Thyroid gland (tissue), 4 donors: ENCODE results near the gene MOB2. TPM values are rescaled to one million over a fixed set of nuclear protein-coding genes. Genes with fewer than 3 reads are reported as not detected.
A peak's percentile ranks its signal among the peaks of the same experiment; 100 is the strongest.
"Not testable (repeated sequence)": the region's sequence is repeated elsewhere in the genome, so short reads cannot be mapped to it uniquely, and the experiment has no call there.

Experiments used
- DNase-seq, 2 donors: peaks; one replicate each; pipeline ENCODE4 v3.0.0-alpha.2; 2019
- H3K27ac ChIP-seq, 3 donors: fragments of 200-600 bp; sonication (generic); 1 replicate in 2 of 3; 2 replicates in 1 of 3; pipeline ENCODE4 v1.5.1; 2016 to 2019; ENCODE audit warnings: mild to moderate bottlenecking in 1 of 3, moderate library complexity in 1 of 3
- H3K27me3 ChIP-seq: fragments of 200-600 bp; sonication (generic); one replicate; pipeline ENCODE4 v1.5.1; 2019
- H3K36me3 ChIP-seq, 2 donors: fragments of 200-600 bp; sonication (generic); one replicate each; pipeline ENCODE4 v1.5.1; 2016 to 2019
- H3K4me1 ChIP-seq, 2 donors: fragments of 200-600 bp; sonication (generic); one replicate each; pipeline ENCODE4 v1.5.1; 2017 to 2019
- H3K4me3 ChIP-seq, 3 donors: fragments of 200-600 bp; sonication (generic); replicated peaks in 1 of 3; 1 replicate in 2 of 3; 2 replicates in 1 of 3; pipeline ENCODE4 v1.5.1; 2016; ENCODE audit warnings: mild to moderate bottlenecking in 1 of 3
- H3K9me3 ChIP-seq: fragments of 200-600 bp; sonication (generic); one replicate; pipeline ENCODE4 v1.5.1; 2017
- POLR2A ChIP-seq, 2 donors: fragments of 450-650 bp; IDR thresholded peaks; one replicate each; pipeline ENCODE4 v1.6.1; 2017; ENCODE audit warnings: antibody characterized with exemption in 2 of 2, mild to moderate bottlenecking in 2 of 2, moderate library complexity in 1 of 2
- WGBS, 2 donors: methylation state at CpG; one replicate each; pipeline ENCODE4 v1.1.5; 2017; 5-methylcytosine and 5-hydroxymethylcytosine counted together
- intact Hi-C: fragments of 100-400 bp; cut with DNase I; formaldehyde crosslinking; loops from one replicate; pipeline ENCODE4 v1.15.1; 2023
- total RNA-seq, 4 donors: library from RNA; depleted of rRNA; stranded (reverse); fragments of >200 nt; gene quantifications; one replicate each; pipeline ENCODE4 v1.2.3, GENCODE V29; 2016
- TF ChIP-seq, protein P1 (sequence below), 6 experiments: fragments of 200-600 bp in 3 of 6; fragments of 450-650 bp in 3 of 6; sonication (generic) in 3 of 6; IDR thresholded peaks; one replicate each; pipeline ENCODE4 v1.5.1; 2016 to 2019; ENCODE audit warnings: antibody characterized with exemption in 6 of 6, mild to moderate bottlenecking in 2 of 6, inconsistent platforms in 1 of 6, moderate library complexity in 1 of 6

MOB2 gene
- total RNA-seq, 4 donors from 2014 or later: 25.6 to 45.8 (median 30.1) TPM

GRCh38 chr11:1438967-1439330 lies 47.6 kb downstream of the MOB2 start:
- intact Hi-C loops: no loop called here
- no peak for DNase-seq

DNA sequence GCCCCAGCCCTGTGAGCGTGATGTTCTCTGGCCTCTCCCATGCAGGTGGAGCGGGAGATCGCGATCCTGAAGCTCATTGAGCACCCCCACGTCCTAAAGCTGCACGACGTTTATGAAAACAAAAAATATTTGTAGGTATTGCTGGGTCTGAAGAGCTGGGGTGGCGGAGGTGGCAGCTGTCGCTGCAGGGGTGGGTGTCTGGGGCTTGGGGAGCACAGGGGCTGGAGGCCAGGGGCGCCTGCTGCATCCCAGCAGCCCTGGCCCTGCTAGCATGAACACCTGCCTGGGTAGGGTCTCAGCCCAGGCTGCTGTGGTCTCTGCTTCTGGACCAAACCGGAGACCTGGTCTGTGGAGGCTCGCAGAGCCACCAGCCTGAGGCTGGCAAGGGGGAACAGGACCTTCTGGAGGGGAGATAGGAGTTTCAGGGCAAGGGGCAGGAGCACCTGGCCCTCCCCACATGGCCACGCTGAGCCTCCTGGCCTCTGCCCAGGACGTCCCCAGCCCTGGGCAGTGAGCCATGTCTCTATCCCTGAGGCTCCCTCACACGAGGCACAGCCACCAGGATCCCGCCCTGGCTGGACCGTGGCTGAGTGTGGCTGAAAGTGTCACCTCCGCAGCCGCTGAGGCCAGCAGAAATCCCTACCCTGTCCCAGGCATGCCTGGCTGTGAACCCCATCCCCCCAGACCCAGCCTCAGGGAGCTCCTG lies 48.2 kb downstream of the MOB2 start:
- peak in 1 of 2 donors; percentile 14 for DNase-seq
- H3K36me3 ChIP-seq: no peaks in the 10 kb centered on the region
- H3K9me3 ChIP-seq: no peaks in the 10 kb centered on the region
- H3K27ac ChIP-seq: no peak overlapping the region
- no peak overlapping the region for H3K4me3 ChIP-seq
- intact Hi-C loops: no loop called here
- peaks cover 0 to 19% of the 10 kb centered on the region in 2 donors for H3K4me1 ChIP-seq
- no peak for TF ChIP-seq POLR2A (IDR thresholded peaks at IDR 0.05)
- WGBS, 2 donors: 26 to 50% methylated on average over 13 to 17 of the region's 19 CpGs
- no peaks in the 10 kb centered on the region for H3K27me3 ChIP-seq

More at GRCh38 chr11:1438967-1439330, 47.6 kb downstream of the MOB2 start:
- no peaks in the 10 kb centered on the region for H3K27me3 ChIP-seq
- H3K36me3 ChIP-seq: no peaks in the 10 kb centered on the region
- no peaks in the 10 kb centered on the region for H3K9me3 ChIP-seq
- H3K27ac ChIP-seq: no peak overlapping the region
- WGBS, 2 donors: 76% methylated on average over 6 of the region's 11 CpGs; no CpG with 5 or more reads in 1 of the 2 donors
- peaks cover 0 to 19% of the 10 kb centered on the region in 2 donors for H3K4me1 ChIP-seq
- TF ChIP-seq, protein P1, sequence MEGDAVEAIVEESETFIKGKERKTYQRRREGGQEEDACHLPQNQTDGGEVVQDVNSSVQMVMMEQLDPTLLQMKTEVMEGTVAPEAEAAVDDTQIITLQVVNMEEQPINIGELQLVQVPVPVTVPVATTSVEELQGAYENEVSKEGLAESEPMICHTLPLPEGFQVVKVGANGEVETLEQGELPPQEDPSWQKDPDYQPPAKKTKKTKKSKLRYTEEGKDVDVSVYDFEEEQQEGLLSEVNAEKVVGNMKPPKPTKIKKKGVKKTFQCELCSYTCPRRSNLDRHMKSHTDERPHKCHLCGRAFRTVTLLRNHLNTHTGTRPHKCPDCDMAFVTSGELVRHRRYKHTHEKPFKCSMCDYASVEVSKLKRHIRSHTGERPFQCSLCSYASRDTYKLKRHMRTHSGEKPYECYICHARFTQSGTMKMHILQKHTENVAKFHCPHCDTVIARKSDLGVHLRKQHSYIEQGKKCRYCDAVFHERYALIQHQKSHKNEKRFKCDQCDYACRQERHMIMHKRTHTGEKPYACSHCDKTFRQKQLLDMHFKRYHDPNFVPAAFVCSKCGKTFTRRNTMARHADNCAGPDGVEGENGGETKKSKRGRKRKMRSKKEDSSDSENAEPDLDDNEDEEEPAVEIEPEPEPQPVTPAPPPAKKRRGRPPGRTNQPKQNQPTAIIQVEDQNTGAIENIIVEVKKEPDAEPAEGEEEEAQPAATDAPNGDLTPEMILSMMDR (IDR thresholded peaks at IDR 0.05): no peak
- TF ChIP-seq POLR2A (IDR thresholded peaks at IDR 0.05): no peak
- H3K4me3 ChIP-seq: no peak overlapping the region

DNA sequence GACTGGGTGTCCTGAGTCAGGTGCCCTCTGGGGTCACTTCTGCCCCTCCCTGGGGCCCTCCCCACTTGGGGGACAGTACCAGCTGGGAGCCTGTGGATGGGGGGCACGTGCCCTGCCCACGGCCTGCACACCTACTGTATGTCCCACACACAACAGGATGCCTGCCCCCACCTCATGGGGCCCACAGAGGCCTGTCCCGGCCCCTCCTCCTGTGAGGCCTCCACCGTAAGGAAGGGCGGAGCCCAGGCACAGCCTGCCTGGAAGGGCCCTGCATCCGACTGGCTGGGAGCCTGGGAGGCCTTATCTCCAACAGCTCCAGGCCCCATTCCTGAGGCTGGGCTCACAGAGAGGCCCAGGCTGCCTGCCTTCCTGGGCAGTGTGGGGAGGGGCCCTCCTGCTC lies 49.1 kb downstream of the MOB2 start:
- Histone ChIP-seq H3K27ac (no peak overlapping the region), H3K36me3 (no peaks in the 10 kb centered on the region), H3K27me3 (no peaks in the 10 kb centered on the region), H3K9me3 (no peaks in the 10 kb centered on the region), H3K4me3 (no peak overlapping the region), H3K4me1 (peaks cover 0 to 19% of the 10 kb centered on the region in 2 donors)
- intact Hi-C loops: no loop called here
- DNase-seq: no peak
- TF ChIP-seq POLR2A (IDR thresholded peaks at IDR 0.05): no peak
- TF ChIP-seq, protein P1 (IDR thresholded peaks at IDR 0.05): no peak
- 56% methylated on average over 5 of the region's 6 CpGs; no CpG with 5 or more reads in 1 of the 2 donors for WGBS, 2 donors

DNA sequence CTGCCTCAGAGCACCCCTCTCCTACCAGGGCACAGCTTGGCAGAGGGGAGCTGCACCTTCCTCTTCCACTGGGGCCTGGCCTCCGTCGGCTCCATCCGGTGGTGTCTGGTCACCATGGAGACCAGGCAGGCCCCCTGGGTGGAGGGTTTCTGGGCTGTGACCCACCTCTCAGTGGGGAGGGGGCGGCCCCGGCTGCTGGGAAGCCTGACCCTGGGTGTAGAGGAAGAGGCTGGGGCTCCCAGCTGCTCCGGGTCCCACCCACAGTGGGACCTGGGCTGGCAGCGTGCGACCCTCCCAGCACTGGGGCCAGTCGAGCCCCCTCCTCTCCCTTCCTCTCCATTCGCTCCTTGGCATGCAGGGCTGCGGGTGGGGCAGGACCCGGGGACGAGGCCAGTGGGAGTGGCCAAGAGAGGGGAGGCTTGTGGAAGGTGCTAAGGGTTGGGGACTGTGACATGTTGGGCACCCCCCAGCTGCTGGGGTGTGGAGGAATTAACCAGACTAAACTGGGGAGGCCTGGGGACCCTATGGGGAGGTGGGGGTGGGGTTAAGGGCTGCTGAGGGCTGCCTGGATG lies 50.0 kb downstream of the MOB2 start:
- DNase-seq: no peak
- Histone ChIP-seq H3K27me3 (no peaks in the 10 kb centered on the region), H3K4me3 (no peak overlapping the region), H3K36me3 (no peaks in the 10 kb centered on the region), H3K27ac (no peak overlapping the region), H3K4me1 (peaks cover 0 to 19% of the 10 kb centered on the region in 2 donors), H3K9me3 (no peaks in the 10 kb centered on the region)
- TF ChIP-seq, protein P1 (IDR thresholded peaks at IDR 0.05): no peak
- TF ChIP-seq POLR2A (IDR thresholded peaks at IDR 0.05): no peak
- 14 to 19% methylated on average over 10 to 11 of the region's 13 CpGs for WGBS, 2 donors
- intact Hi-C loops: no loop called here

- no peaks in the 10 kb centered on the region for H3K9me3 ChIP-seq
- intact Hi-C loops: no loop called here
- no peak for DNase-seq
- peaks cover 0 to 19% of the 10 kb centered on the region in 2 donors for H3K4me1 ChIP-seq
- no peak overlapping the region for H3K27ac ChIP-seq
- H3K27me3 ChIP-seq: no peaks in the 10 kb centered on the region
- TF ChIP-seq POLR2A (IDR thresholded peaks at IDR 0.05): no peak
- TF ChIP-seq, protein P1 (IDR thresholded peaks at IDR 0.05): no peak
- WGBS, 2 donors: 8 to 13% methylated on average over 8 to 12 of the region's 29 CpGs
- no peaks in the 10 kb centered on the region for H3K36me3 ChIP-seq
- no peak overlapping the region for H3K4me3 ChIP-seq
These were observed 50.6 kb downstream of the MOB2 start for GRCh38 chr11:1435820-1436467.

- H3K9me3 ChIP-seq, intact Hi-C loops, H3K27me3 ChIP-seq, H3K36me3 ChIP-seq, H3K4me3 ChIP-seq, DNase-seq, H3K27ac ChIP-seq: not testable (repeated sequence)
- 74 to 85% methylated on average over 10 to 12 of the region's 20 CpGs for WGBS, 2 donors
- peaks cover 0 to 19% of the 10 kb centered on the region in 2 donors for H3K4me1 ChIP-seq
These were observed 51.1 kb downstream of the MOB2 start for GRCh38 chr11:1435479-1435819.
